Suprapubic skin (tissue), 4 donors: ENCODE results near the gene STRA6.

ENCODE experiments used
- CTCF ChIP-seq, 2 donors: fragments of 200-600 bp in 1 of 2; fragments of 450-650 bp in 1 of 2; sonication (generic) in 1 of 2; IDR thresholded peaks; one replicate each; pipeline ENCODE4 v1.5.1; 2016 to 2019; ENCODE audit warnings: antibody characterized with exemption in 2 of 2, mild to moderate bottlenecking in 1 of 2, moderate library complexity in 1 of 2
- POLR2A ChIP-seq, 2 donors: fragments of 450-650 bp; IDR thresholded peaks; one replicate each; pipeline ENCODE4 v1.6.1; 2017; ENCODE audit warnings: antibody characterized with exemption in 2 of 2, mild to moderate bottlenecking in 2 of 2, moderate library complexity in 2 of 2
- POLR2AphosphoS5 ChIP-seq, 3 donors: sonication (generic); formaldehyde crosslinking; IDR thresholded peaks; one replicate each; pipeline ENCODE4 v1.6.1; 2017; ENCODE audit warnings: antibody characterized with exemption in 3 of 3

- TF ChIP-seq POLR2A (IDR thresholded peaks at IDR 0.05) = no peak
- no peak for TF ChIP-seq POLR2AphosphoS5 (IDR thresholded peaks at IDR 0.05)
- no peak for TF ChIP-seq CTCF (IDR thresholded peaks at IDR 0.05)
These were observed 42.9 kb upstream of the STRA6 start for GRCh38 chr15:74245342-74245931.
